ENCODE measurements around the gene TESK2.
"Not testable (repeated sequence)": the region's sequence is repeated elsewhere in the genome, so short reads cannot be mapped to it uniquely, and the experiment has no call there.

TESK2 gene

DNA sequence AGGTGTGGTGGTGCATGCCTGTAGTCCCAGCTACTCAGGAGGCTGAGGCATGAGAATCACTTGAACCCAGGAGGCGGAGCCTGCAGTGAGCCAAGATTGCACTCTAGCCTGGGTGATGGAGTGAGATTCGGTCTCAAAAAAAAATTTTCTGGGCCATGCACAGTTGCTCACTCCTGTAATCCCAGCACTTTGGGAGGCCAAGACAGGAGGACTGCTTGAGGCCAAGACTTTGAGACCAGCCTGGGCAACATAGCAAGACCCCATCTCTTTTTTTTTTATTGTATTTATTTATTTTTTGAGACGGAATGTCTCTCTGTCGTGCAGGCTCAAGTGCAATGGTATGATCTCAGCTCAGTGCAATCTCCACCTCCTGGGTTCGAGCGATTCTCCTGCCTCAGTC, 16.8 kb downstream of the TESK2 start:
- not testable (repeated sequence) for DNase-seq (ENCODE audit: low read depth in 2 of 2)

DNA sequence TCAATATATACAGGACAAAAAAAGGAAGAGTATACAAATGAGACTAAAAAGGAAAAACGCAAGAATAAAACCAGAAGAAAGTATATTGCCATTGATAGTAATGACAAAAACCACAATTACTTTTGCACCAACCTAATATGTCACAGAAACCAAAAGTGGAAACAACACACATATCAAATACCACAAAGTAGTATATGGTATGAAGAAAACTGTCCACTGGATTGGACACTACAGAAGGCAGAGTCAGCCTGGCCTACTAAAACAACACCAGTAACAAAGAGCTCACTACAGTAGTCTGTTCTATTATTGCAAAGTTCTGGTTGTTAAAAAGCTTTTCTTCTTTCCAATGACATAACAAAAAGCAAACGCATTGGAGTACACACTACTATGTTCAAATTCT, 17.7 kb downstream of the TESK2 start:
- DNase-seq (ENCODE audit: low read depth in 2 of 2): no peak

GRCh38 chr1:45470306-45470798, 20.6 kb downstream of the TESK2 start:
- no peak for DNase-seq (ENCODE audit: low read depth in 2 of 2)

GRCh38 chr1:45467353-45467752, 23.6 kb downstream of the TESK2 start:
- DNase-seq (ENCODE audit: low read depth in 2 of 2): not testable (repeated sequence)

DNA sequence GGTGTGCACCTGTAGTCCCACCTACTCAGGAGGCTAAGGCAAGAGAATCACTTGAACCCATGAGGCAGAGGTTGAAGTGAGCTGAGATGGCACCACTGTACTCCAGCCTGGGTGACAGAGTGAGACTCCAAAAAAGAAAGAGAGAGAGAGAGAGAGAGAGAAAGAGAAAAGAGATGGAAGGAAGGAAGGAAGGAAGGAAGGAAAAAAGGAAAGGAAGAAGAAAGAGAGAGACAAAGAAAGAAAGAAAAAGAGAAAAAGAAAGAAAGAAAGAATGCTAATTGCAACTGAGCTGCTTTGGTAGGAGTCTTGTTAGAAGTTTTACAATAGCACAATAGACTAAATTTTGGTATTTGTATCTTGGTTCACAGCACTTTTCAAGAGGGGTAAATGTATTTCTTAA, 25.7 kb downstream of the TESK2 start:
- no peak for DNase-seq (ENCODE audit: low read depth in 2 of 2)

GRCh38 chr1:45458894-45459293, 32.1 kb downstream of the TESK2 start:
- DNase-seq (ENCODE audit: low read depth in 2 of 2): no peak

- no peak for DNase-seq (ENCODE audit: low read depth in 2 of 2)
These were observed 34.4 kb downstream of the TESK2 start for GRCh38 chr1:45456531-45456930.

- no peak for DNase-seq (ENCODE audit: low read depth in 2 of 2)
These were observed 35.8 kb downstream of the TESK2 start for GRCh38 chr1:45455162-45455561.

DNA sequence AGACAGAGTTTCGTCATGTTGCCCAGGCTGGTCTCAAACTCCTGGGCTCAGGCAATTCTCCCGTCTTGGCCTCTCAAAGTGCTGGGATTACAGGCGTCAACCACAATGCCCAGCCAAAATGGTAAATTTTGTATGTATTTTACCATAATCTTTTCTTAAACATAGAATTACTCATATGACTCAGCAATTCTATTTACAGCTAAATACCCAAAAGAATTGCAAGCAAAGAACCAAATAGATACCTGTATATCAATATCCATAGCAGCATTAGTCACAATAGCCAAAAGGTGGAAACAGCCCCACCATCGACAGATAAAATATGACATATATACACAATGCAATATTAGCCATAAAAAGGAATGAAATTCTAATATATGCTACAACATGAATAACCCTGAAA, 36.5 kb downstream of the TESK2 start:
- DNase-seq (ENCODE audit: low read depth in 2 of 2): no peak

DNA sequence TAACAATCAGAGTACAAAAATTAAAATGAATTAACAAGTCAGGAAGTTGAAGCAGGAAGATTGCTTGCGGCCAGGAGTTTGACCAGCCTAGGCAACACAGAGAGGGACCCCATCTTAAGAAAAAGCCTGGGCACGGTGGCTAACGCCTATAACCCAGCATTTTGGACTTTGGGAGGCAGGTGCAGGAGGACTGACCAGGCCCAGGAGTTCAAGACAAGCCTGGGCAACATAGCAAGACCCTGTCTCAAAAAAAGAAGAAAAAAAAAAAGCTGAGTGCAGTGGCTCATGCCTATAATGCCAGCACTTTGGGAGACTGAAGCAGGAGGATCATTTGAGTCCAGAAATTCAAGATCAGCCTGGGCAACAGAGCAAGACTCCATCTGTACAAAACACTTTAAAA, 38.5 kb downstream of the TESK2 start:
- DNase-seq (ENCODE audit: low read depth in 2 of 2): no peak

DNA sequence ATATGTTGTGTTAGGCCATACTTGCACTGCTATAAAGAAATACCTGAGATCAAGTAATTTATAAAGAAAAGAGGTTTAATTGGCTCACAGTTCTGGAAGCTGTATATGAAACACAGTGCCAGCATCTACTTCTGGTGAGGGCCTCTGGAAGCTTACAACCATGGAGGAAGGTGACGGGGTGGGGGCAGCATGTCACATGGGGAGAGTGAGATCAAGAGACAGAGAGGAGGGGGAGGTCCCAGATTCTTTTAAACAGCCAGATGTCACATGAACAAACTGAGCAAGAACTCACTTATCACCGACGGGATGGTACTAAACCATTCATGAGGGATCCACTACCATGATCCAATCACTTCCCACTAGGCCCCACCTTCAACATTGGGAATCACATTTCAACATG, 42.6 kb downstream of the TESK2 start:
- DNase-seq (ENCODE audit: low read depth in 2 of 2): no peak

GRCh38 chr1:45446950-45447672, 43.9 kb downstream of the TESK2 start:
- no peak for DNase-seq (ENCODE audit: low read depth in 2 of 2)

GRCh38 chr1:45446530-45446929, 44.4 kb downstream of the TESK2 start:
- no peak for DNase-seq (ENCODE audit: low read depth in 2 of 2)

DNA sequence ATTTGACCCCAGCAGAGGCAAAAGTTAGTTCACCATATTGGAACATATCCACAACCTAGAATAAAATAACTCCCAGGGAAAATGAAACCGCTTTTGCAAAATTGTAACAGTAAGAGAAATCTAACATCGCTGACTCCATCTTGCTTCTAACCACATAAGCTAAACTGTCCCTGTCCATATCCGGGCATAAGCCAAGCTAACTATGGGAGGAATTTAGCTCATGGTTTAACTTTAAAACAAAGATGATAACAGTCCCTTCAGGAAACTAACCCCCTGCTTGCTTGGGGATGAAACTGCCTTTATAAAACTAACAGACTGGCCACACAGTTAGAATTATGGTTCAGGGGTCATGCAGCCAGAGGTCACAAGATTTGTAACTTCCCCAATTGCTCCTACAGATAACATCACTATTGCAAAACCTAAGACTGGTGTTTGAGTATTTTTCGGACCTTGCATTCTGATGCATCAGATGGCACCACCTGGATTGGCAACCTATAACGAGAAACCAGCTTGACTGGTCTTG, 46.3 kb downstream of the TESK2 start:
- no peak for DNase-seq (ENCODE audit: low read depth in 2 of 2)

DNA sequence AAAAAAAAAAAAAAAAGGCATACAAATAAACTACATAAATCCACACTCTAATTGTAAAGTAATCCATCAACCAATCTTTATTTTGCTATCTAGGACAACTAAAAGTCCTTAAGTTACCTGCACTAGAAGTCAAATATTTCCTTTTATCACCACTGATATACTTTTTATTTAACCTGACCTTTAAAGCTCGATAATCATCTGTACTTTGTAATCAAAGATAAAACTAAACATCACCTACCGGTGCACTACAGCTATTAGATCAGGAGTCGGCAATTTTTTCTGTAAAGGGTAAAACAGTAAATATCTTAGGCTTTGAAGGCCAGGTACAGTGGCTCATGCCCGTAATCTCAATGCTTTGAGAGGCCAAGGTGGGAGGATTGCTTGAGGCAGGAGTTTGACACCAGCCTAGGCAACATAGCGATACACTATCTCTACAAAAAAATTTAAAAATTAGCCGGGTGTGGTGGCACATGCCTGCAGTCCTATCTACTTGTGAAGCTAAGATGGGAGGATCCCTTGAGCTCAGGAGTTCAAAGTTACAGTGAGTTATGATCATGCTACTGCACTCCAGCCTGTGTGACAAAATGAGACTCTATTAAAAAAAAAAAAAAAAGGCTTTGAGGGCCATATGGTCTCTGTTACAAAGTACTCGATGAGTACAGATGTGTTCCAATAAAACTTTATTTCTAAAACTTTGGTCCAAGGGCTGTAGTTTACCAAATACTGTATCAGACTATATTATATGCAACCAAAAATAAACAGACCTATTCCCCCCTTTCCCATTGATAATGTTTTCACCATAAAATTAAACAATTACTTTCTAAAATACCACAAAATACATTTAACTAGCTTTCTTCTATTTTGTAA, 47.1 kb downstream of the TESK2 start:
- DNase-seq (ENCODE audit: low read depth in 2 of 2): no peak

- DNase-seq (ENCODE audit: low read depth in 2 of 2): no peak
These were observed 48.7 kb downstream of the TESK2 start for GRCh38 chr1:45442272-45442671.

GRCh38 chr1:45437323-45437722, 53.6 kb downstream of the TESK2 start:
- no peak for DNase-seq (ENCODE audit: low read depth in 2 of 2)

GRCh38 chr1:45430490-45430889, 60.5 kb downstream of the TESK2 start:
- DNase-seq (ENCODE audit: low read depth in 2 of 2): no peak

GRCh38 chr1:45429561-45430159, 61.3 kb downstream of the TESK2 start:
- DNase-seq (ENCODE audit: low read depth in 2 of 2): no peak

DNA sequence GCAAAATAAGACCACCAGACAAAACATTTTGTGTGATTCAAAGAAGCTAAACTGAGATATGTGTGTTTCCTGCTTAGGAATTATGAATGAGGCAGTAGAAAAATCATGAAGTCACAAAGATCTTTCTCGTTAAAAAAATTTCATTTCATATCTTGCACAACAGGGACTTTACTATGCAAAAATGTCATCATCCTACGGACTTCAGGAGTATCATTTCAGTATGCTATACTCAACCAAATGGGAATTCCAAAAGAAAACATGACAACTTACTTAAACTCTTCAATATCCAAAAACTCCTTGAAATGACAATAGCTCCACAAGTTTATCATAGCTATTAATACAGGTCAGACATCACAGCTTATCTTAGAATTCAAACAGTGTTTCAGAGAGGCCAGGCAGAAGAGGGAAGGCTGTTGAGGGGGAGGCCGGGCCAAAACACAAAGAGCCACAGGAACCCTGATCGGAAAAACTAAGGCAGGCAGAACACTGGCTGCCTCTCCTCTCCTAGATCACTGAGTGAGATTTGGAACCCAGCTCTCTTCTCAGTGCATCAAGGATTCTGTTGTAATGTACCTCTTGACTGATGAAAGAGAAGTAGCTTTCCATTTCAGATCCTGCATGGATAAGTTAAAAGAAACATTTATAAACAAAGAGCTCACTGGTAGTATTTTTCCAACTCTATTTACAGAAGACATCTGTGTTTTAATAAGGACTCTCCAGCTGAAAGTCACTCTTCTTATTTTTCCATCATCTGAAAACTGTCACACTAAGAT, 66.9 kb downstream of the TESK2 start:
- DNase-seq (ENCODE audit: low read depth in 2 of 2): no peak

GRCh38 chr1:45421935-45422334, 69.0 kb downstream of the TESK2 start:
- no peak for DNase-seq (ENCODE audit: low read depth in 2 of 2)

- no peak for DNase-seq (ENCODE audit: low read depth in 2 of 2)
These were observed 76.2 kb downstream of the TESK2 start for GRCh38 chr1:45414746-45415145.

Data from activated CD8-positive, alpha-beta memory T cell treated with anti-CD3 and anti-CD28 coated beads for 4 hours (primary cell).